ENCODE results near the gene SYCE3.

DNA sequence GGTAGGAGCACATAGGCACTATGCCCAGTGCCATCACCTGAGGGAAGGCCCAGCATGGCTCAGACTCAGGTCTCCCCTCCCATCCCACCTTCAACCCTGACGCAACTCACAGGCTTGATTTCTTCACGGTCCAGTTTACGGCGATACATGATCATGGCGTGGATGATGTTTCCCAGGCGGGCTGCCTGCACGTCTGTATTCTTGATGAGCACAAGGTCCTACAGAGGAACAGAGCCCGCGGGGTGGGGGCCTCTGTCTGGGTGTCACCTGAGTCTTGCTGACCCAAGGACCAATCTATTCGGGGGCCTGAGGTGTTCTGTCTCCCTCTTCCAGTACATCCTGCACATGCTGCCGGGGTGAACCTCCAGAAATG lies 11.7 kb upstream of the SYCE3 start:
- TF ChIP-seq, protein P1, sequence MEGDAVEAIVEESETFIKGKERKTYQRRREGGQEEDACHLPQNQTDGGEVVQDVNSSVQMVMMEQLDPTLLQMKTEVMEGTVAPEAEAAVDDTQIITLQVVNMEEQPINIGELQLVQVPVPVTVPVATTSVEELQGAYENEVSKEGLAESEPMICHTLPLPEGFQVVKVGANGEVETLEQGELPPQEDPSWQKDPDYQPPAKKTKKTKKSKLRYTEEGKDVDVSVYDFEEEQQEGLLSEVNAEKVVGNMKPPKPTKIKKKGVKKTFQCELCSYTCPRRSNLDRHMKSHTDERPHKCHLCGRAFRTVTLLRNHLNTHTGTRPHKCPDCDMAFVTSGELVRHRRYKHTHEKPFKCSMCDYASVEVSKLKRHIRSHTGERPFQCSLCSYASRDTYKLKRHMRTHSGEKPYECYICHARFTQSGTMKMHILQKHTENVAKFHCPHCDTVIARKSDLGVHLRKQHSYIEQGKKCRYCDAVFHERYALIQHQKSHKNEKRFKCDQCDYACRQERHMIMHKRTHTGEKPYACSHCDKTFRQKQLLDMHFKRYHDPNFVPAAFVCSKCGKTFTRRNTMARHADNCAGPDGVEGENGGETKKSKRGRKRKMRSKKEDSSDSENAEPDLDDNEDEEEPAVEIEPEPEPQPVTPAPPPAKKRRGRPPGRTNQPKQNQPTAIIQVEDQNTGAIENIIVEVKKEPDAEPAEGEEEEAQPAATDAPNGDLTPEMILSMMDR (IDR thresholded peaks at IDR 0.05; ENCODE audit: extremely low read depth in 1 of 2, insufficient read depth in 1 of 2, low read depth in 1 of 2, low read length in 2 of 2) = no peak
- TF ChIP-seq EZH2 (IDR thresholded peaks at IDR 0.05; ENCODE audit: borderline replicate concordance, low read depth, low read length, severe bottlenecking) (no peak), POLR2A (IDR thresholded peaks at IDR 0.05; ENCODE audit: low read depth, low read length) (no peak), MAX (IDR thresholded peaks at IDR 0.05; ENCODE audit: insufficient read depth, insufficient read length) (no peak), POLR2AphosphoS5 (IDR thresholded peaks at IDR 0.05; ENCODE audit: insufficient read depth, low read depth, low read length) (no peak), JUN (IDR thresholded peaks at IDR 0.05; ENCODE audit: borderline replicate concordance, insufficient read depth, insufficient read length, low read depth) (no peak)
